Endodermal cell (in vitro differentiated cells): ENCODE measurements around the gene GOLT1A. TPM values are rescaled to one million over a fixed set of nuclear protein-coding genes. Genes with fewer than 3 reads are reported as not detected.

Experiments used
- DNase-seq: peaks from one replicate; pipeline ENCODE4 v3.0.0-alpha.2; 2017
- H3K27ac ChIP-seq: 2 replicates; pipeline ENCODE4 v1.5.1; 2013; ENCODE audit warnings: mild to moderate bottlenecking, low read depth, low read length, moderate library complexity
- H3K27me3 ChIP-seq: 2 replicates; pipeline ENCODE4 v1.6.1; 2013; ENCODE audit warnings: mild to moderate bottlenecking, low read length, moderate library complexity; ENCODE audit not compliant: insufficient read depth, control insufficient read depth, poor library complexity, severe bottlenecking
- H3K36me3 ChIP-seq: 2 replicates; pipeline ENCODE4 v1.7.0; 2013; ENCODE audit warnings: mild to moderate bottlenecking, low read length, moderate library complexity; ENCODE audit not compliant: control insufficient read depth, insufficient read depth
- H3K4me1 ChIP-seq: one replicate; pipeline ENCODE4 v1.7.0; 2013; ENCODE audit warnings: low read length; ENCODE audit not compliant: control insufficient read depth, insufficient read depth
- H3K4me3 ChIP-seq: 2 replicates; pipeline ENCODE4 v1.5.1; 2013; ENCODE audit warnings: mild to moderate bottlenecking, low read length, moderate library complexity
- H3K9ac ChIP-seq: 2 replicates; pipeline ENCODE4 v1.6.1; 2013; ENCODE audit warnings: mild to moderate bottlenecking, low read length, moderate library complexity; ENCODE audit not compliant: poor library complexity, severe bottlenecking; ENCODE audit errors: extremely low read depth
- H3K9me3 ChIP-seq: 2 replicates; pipeline ENCODE4 v1.6.1; 2013; ENCODE audit warnings: mild to moderate bottlenecking, low read length, moderate library complexity; ENCODE audit not compliant: control insufficient read depth
- H3K27ac Mint-ChIP-seq: 2 replicates; pipeline ENCODE4 v1.8.0; 2020; ENCODE audit warnings: mixed read lengths
- H3K27me3 Mint-ChIP-seq: 2 replicates; pipeline ENCODE4 v1.8.0; 2021; ENCODE audit warnings: mild to moderate bottlenecking, mixed read lengths; ENCODE audit not compliant: insufficient read depth
- H3K36me3 Mint-ChIP-seq: 2 replicates; pipeline ENCODE4 v1.8.0; 2020; ENCODE audit warnings: low read depth, mixed read lengths
- H3K4me1 Mint-ChIP-seq: 2 replicates; pipeline ENCODE4 v1.8.0; 2020; ENCODE audit warnings: mixed read lengths
- H3K4me3 Mint-ChIP-seq: 2 replicates; pipeline ENCODE4 v1.8.0; 2020; ENCODE audit warnings: mild to moderate bottlenecking, moderate library complexity, mixed read lengths
- H3K9me3 Mint-ChIP-seq: 2 replicates; pipeline ENCODE4 v1.8.0; 2020; ENCODE audit warnings: mild to moderate bottlenecking, mixed read lengths
- WGBS, 2 experiments: methylation state at CpG; one replicate each; pipeline versions ENCODE4 v1.1.5 to v1.1.7; 2013; ENCODE audit warnings: missing lambda C conversion rate in 2 of 2, mixed read lengths in 1 of 2; ENCODE audit not compliant: insufficient coverage in 1 of 2, insufficient read length in 1 of 2; 5-methylcytosine and 5-hydroxymethylcytosine counted together
- total RNA-seq, 2 donors: library from RNA; stranded (reverse); fragmentation: NEBNext Ultra II Directional in 1 of 2; extraction: Animal tissue kit (Norgen Biotek cat#: 25700) in 1 of 2; gene quantifications; 2 replicates in 1 of 2; 3 replicates in 1 of 2; pipeline ENCODE4 v1.2.1, GENCODE V29; 2021
- TF ChIP-seq, protein P1 (sequence below): fragments of 200-600 bp; sonication (generic); conservative IDR thresholded peaks from 2 replicates; pipeline ENCODE4 v1.5.0; 2021; ENCODE audit warnings: antibody characterized with exemption, mild to moderate bottlenecking

The GOLT1A gene
- total RNA-seq, 2 donors from 2014 or later, result 1.8 to 6.2 TPM

DNA sequence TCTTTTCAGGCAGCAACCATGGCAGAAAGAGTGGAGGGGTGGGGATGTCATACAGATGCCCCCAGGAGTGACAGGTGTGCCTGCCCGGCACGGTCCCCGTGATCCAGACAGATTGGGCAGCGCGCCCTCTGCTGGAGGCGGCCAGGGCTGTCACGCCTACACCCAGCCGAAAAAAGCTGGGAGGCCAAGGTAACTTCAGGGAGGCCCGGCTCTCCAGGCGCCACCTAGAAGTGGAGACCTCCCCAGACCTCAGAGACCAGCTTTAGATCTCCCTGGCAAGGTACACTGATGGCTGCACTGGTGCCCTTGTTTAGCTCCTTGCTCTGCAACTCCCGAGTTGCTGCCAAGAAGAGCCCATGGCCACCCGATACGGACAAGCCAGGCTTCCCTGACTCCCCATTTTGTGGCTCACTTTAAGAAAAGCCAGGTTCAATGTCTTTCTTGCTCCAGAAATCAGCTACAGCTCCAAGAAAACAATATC, 6.6 kb downstream of the GOLT1A start:
- TF ChIP-seq, protein P1, sequence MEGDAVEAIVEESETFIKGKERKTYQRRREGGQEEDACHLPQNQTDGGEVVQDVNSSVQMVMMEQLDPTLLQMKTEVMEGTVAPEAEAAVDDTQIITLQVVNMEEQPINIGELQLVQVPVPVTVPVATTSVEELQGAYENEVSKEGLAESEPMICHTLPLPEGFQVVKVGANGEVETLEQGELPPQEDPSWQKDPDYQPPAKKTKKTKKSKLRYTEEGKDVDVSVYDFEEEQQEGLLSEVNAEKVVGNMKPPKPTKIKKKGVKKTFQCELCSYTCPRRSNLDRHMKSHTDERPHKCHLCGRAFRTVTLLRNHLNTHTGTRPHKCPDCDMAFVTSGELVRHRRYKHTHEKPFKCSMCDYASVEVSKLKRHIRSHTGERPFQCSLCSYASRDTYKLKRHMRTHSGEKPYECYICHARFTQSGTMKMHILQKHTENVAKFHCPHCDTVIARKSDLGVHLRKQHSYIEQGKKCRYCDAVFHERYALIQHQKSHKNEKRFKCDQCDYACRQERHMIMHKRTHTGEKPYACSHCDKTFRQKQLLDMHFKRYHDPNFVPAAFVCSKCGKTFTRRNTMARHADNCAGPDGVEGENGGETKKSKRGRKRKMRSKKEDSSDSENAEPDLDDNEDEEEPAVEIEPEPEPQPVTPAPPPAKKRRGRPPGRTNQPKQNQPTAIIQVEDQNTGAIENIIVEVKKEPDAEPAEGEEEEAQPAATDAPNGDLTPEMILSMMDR, result peak; percentile 98
- no peak overlapping the region for H3K4me3 Mint-ChIP-seq
- peak; percentile 97 for DNase-seq

GRCh38 chr1:204206121-204206520, 7.7 kb downstream of the GOLT1A start:
- Histone ChIP-seq H3K4me1 (no peaks in the 10 kb centered on the region), H3K4me3 (no peak overlapping the region), H3K27ac (no peak overlapping the region), H3K9ac (no peak overlapping the region), H3K36me3 (no peaks in the 10 kb centered on the region), H3K27me3 (peaks cover 16% of the 10 kb centered on the region), H3K9me3 (no peaks in the 10 kb centered on the region)
- Mint-ChIP-seq H3K27ac (no peak overlapping the region), H3K36me3 (no peaks in the 10 kb centered on the region), H3K4me3 (no peak overlapping the region), H3K4me1 (peaks cover under 1% of the 10 kb centered on the region), H3K9me3 (no peaks in the 10 kb centered on the region), H3K27me3 (peaks cover 11% of the 10 kb centered on the region)
- 83 to 90% methylated on average over 1 to 2 of the region's 2 CpGs for WGBS, 2 experiments
- peak; percentile 31 for DNase-seq
- TF ChIP-seq, protein P1, result peak; percentile 37

More for the DNA sequence above, 6.6 kb downstream of the GOLT1A start:
- H3K36me3 ChIP-seq, result no peaks in the 10 kb centered on the region
- Mint-ChIP-seq H3K36me3 (no peaks in the 10 kb centered on the region), H3K27ac (no peak overlapping the region), H3K4me1 (no peaks in the 10 kb centered on the region), H3K27me3 (peaks cover 11% of the 10 kb centered on the region), H3K9me3 (no peaks in the 10 kb centered on the region)
- H3K9me3 ChIP-seq, result no peaks in the 10 kb centered on the region
- H3K9ac ChIP-seq, result no peak overlapping the region
- H3K4me1 ChIP-seq, result no peaks in the 10 kb centered on the region
- H3K4me3 ChIP-seq, result no peak overlapping the region
- WGBS, 2 experiments, result 18 to 54% methylated on average over 4 to 13 of the region's 13 CpGs
- H3K27me3 ChIP-seq, result peaks cover 16% of the 10 kb centered on the region
- H3K27ac ChIP-seq, result no peak overlapping the region

DNA sequence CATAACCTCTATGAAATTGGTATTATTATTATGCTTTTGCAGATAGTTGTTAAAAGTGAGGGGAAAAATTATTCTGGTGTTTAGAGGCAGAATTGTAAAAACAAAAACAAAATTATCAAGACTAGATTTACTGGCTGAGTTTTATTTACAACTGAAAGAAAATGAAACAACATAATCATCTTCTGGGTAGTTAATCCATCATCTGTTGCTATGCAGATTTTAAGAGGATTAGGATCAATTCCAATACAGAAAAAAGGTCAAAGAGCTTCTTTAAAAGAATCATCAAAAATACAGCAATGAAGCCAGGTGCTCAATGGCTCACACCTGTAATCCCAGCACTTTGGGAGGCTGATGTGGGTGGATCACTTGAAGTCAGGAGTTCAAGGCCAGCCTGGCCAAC, 8.3 kb downstream of the GOLT1A start:
- Mint-ChIP-seq H3K27me3 (peaks cover 11% of the 10 kb centered on the region), H3K4me1 (peaks cover 2% of the 10 kb centered on the region), H3K4me3 (no peak overlapping the region), H3K36me3 (no peaks in the 10 kb centered on the region), H3K27ac (no peak overlapping the region), H3K9me3 (no peaks in the 10 kb centered on the region)
- Histone ChIP-seq H3K36me3 (no peaks in the 10 kb centered on the region), H3K27me3 (peaks cover 16% of the 10 kb centered on the region), H3K9ac (no peak overlapping the region), H3K4me3 (no peak overlapping the region), H3K27ac (no peak overlapping the region), H3K9me3 (no peaks in the 10 kb centered on the region), H3K4me1 (no peaks in the 10 kb centered on the region)
- TF ChIP-seq, protein P1, result no peak
- DNase-seq, result no peak
